Measurements from ENCODE around the gene KPNA1. TPM values are rescaled to one million over a fixed set of nuclear protein-coding genes. Genes with fewer than 3 reads are reported as not detected.

The KPNA1 gene
- total and polyA plus RNA-seq, 2 of the 13 experiments (the other 11 are each of a cell fraction or from before 2014, with no cell fraction given), result 15.4 to 30.0 TPM

GRCh38 chr3:122476532-122476931, 38.2 kb downstream of the KPNA1 start:
- POLR2A ChIA-PET, result no interaction called here
- H3K4me2 ChIP-seq (ENCODE audit: low read depth, low read length), result no peak overlapping the region
- H3K79me2 ChIP-seq (ENCODE audit: insufficient read depth, low read length), result peaks cover 50% of the 10 kb centered on the region
- H3K36me3 ChIP-seq (replicated peaks in 1 of 2; ENCODE audit: control insufficient read depth in 1 of 2, insufficient read depth in 2 of 2, low read length in 2 of 2), result no peaks in the 10 kb centered on the region
- FAIRE-seq, result no peak
- no TSS peak for BruUV-seq (replicated peaks)
- no peak overlapping the region for H2AFZ ChIP-seq (ENCODE audit: low read length)
- no peak overlapping the region for H3K27ac ChIP-seq (ENCODE audit: extremely low read length, insufficient read depth, low read length)
- 0 out of 2 replicates have a peak, but pooled peaks cover 2% of the 10 kb centered on the region for H4K20me1 ChIP-seq (ENCODE audit: insufficient read depth, low read length)
- H3K4me1 ChIP-seq (ENCODE audit: insufficient read depth, low read length), result no peaks in the 10 kb centered on the region
- DNase-seq (ENCODE audit: low spot score), result no peak
- CTCF ChIA-PET (ENCODE audit: low intra/inter-chr PET ratio, low total read pairs), result no interaction called here
- no peaks in the 10 kb centered on the region for H3K27me3 ChIP-seq (ENCODE audit: control insufficient read depth in 1 of 2, insufficient read depth in 2 of 2, low read length in 2 of 2)
- in situ Hi-C loops (cut with HindIII; ENCODE audit: extremely low pct_ligation_motif_present, low pct_unique_long_range_greater_than_20kb) (no loop called here), intact Hi-C loops (cut with micrococcal nuclease; ENCODE audit: unreplicated experiment) (no loop called here)
- WGBS (ENCODE audit: low lambda C conversion rate), result 94% methylated on average over 2 of the region's 2 CpGs
- no peak overlapping the region for H3K9ac ChIP-seq (ENCODE audit: insufficient read depth, low read depth, low read length)
- no peaks in the 10 kb centered on the region for H3K9me3 ChIP-seq (ENCODE audit: low read length)
- no peak for TF ChIP-seq RAD21 (CRISPR knock-in tag; IDR thresholded peaks at IDR 0.05)
- no peak for ATAC-seq
- no peak overlapping the region for H3K4me3 ChIP-seq (replicated peaks in 1 of 3; ENCODE audit: insufficient read depth in 1 of 3, low read depth in 2 of 3, low read length in 3 of 3)

- intact Hi-C loops (cut with micrococcal nuclease; ENCODE audit: unreplicated experiment) (no loop called here), in situ Hi-C loops (cut with HindIII; ENCODE audit: extremely low pct_ligation_motif_present, low pct_unique_long_range_greater_than_20kb) (no loop called here)
- no peak for ATAC-seq
- H3K4me2 ChIP-seq (ENCODE audit: low read depth, low read length), result no peak overlapping the region
- no peak overlapping the region for H3K4me3 ChIP-seq (replicated peaks in 1 of 3; ENCODE audit: insufficient read depth in 1 of 3, low read depth in 2 of 3, low read length in 3 of 3)
- H3K79me2 ChIP-seq (ENCODE audit: insufficient read depth, low read length), result peaks cover 55% of the 10 kb centered on the region
- no peaks in the 10 kb centered on the region for H3K36me3 ChIP-seq (replicated peaks in 1 of 2; ENCODE audit: control insufficient read depth in 1 of 2, insufficient read depth in 2 of 2, low read length in 2 of 2)
- DNase-seq (ENCODE audit: low spot score), result no peak
- no peaks in the 10 kb centered on the region for H3K4me1 ChIP-seq (ENCODE audit: insufficient read depth, low read length)
- no peak overlapping the region for H2AFZ ChIP-seq (ENCODE audit: low read length)
- no peaks in the 10 kb centered on the region for H3K27me3 ChIP-seq (ENCODE audit: control insufficient read depth in 1 of 2, insufficient read depth in 2 of 2, low read length in 2 of 2)
- no peak overlapping the region for H3K9ac ChIP-seq (ENCODE audit: insufficient read depth, low read depth, low read length)
- POLR2A ChIA-PET, result no interaction called here
- CTCF ChIA-PET (ENCODE audit: low intra/inter-chr PET ratio, low total read pairs), result no interaction called here
- H3K9me3 ChIP-seq (ENCODE audit: low read length), result no peaks in the 10 kb centered on the region
- TF ChIP-seq ZBTB21 (CRISPR knock-in tag; IDR thresholded peaks at IDR 0.05) (no peak), ZMYM3 (CRISPR knock-in tag; IDR thresholded peaks at IDR 0.05) (no peak), CEBPG (CRISPR knock-in tag; IDR thresholded peaks at IDR 0.05) (no peak), FOXJ3 (CRISPR knock-in tag; IDR thresholded peaks at IDR 0.05; ENCODE audit: borderline replicate concordance) (no peak), ZNF24 (IDR thresholded peaks at IDR 0.05) (no peak), ZNF552 (CRISPR knock-in tag; IDR thresholded peaks at IDR 0.05; ENCODE audit: borderline replicate concordance) (no peak)
- 98% methylated on average over 2 of the region's 2 CpGs for WGBS (ENCODE audit: low lambda C conversion rate)
- H4K20me1 ChIP-seq (ENCODE audit: insufficient read depth, low read length), result no peaks in the 10 kb centered on the region
- FAIRE-seq, result no peak
- no peak overlapping the region for H3K27ac ChIP-seq (ENCODE audit: extremely low read length, insufficient read depth, low read length)
- BruUV-seq (replicated peaks), result no TSS peak
Measured at GRCh38 chr3:122475316-122475715, 39.4 kb downstream of the KPNA1 start.

Data from HepG2 (cell line).